Ascending aorta (tissue), 2 donors: ENCODE measurements around the gene BLNK. TPM values are rescaled to one million over a fixed set of nuclear protein-coding genes. Genes with fewer than 3 reads are reported as not detected.
A peak's percentile ranks its signal among the peaks of the same experiment; 100 is the strongest.

Source experiments
- DNase-seq, 2 donors: peaks; one replicate each; pipeline ENCODE4 v3.0.0-alpha.2; 2019; ENCODE audit warnings: low spot score in 2 of 2
- H3K27ac ChIP-seq, 2 donors: fragments of 200-600 bp; sonication (generic); one replicate each; pipeline ENCODE4 v1.5.1; 2016 to 2017; ENCODE audit warnings: mild to moderate bottlenecking in 1 of 2
- H3K27me3 ChIP-seq: fragments of 200-600 bp; sonication (generic); one replicate; pipeline ENCODE4 v1.5.1; 2017
- H3K36me3 ChIP-seq, 2 donors: fragments of 200-600 bp; sonication (generic); one replicate each; pipeline ENCODE4 v1.5.1; 2016
- H3K4me1 ChIP-seq, 2 donors: fragments of 200-600 bp; sonication (generic); one replicate each; pipeline ENCODE4 v1.5.1; 2016 to 2017; ENCODE audit warnings: mild to moderate bottlenecking in 1 of 2
- H3K4me3 ChIP-seq, 2 donors: fragments of 200-600 bp; sonication (generic); one replicate each; pipeline ENCODE4 v1.5.1; 2016 to 2017; ENCODE audit warnings: mild to moderate bottlenecking in 1 of 2
- H3K9me3 ChIP-seq, 2 donors: fragments of 200-600 bp; sonication (generic); one replicate each; pipeline ENCODE4 v1.5.1; 2016
- CTCF ChIP-seq, 3 experiments: fragments of 200-600 bp in 2 of 3; fragments of 450-650 bp in 1 of 3; sonication (generic) in 2 of 3; IDR thresholded peaks; one replicate each; pipeline ENCODE4 v1.5.1; 2016 to 2019; ENCODE audit warnings: antibody characterized with exemption in 3 of 3, mild to moderate bottlenecking in 1 of 3, moderate library complexity in 1 of 3
- intact Hi-C: fragments of 100-400 bp; cut with DNase I; formaldehyde crosslinking; loops from one replicate; pipeline ENCODE4 v1.15.1; 2023
- total RNA-seq: library from RNA; depleted of rRNA; stranded (reverse); fragments of >200 nt; gene quantifications from one replicate; pipeline ENCODE4 v1.1.0, GENCODE V29; 2016

The BLNK gene
- total RNA-seq, 1 donor from 2014 or later, result not detected

GRCh38 chr10:96188916-96189315 lies 82.5 kb downstream of the BLNK start:
- TF ChIP-seq CTCF (IDR thresholded peaks at IDR 0.05), result no peak
- H3K27me3 ChIP-seq, result no peaks in the 10 kb centered on the region
- peaks cover 0 to 9% of the 10 kb centered on the region in 2 donors for H3K4me1 ChIP-seq
- no peak overlapping the region for H3K4me3 ChIP-seq
- DNase-seq, result no peak
- peak overlapping the region; percentile 67 to 74 for H3K27ac ChIP-seq
- H3K9me3 ChIP-seq, result peaks cover 0 to under 1% of the 10 kb centered on the region in 2 donors
- intact Hi-C loops, result no loop called here
- H3K36me3 ChIP-seq, result no peaks in the 10 kb centered on the region

- no peaks in the 10 kb centered on the region for H3K27me3 ChIP-seq
- peak overlapping the region; percentile 67 to 74 for H3K27ac ChIP-seq
- peaks cover 0 to 5% of the 10 kb centered on the region in 2 donors for H3K9me3 ChIP-seq
- H3K4me3 ChIP-seq, result no peak overlapping the region
- no peaks in the 10 kb centered on the region for H3K36me3 ChIP-seq
- intact Hi-C loops, result no loop called here
- H3K4me1 ChIP-seq, result peaks cover 0 to 9% of the 10 kb centered on the region in 2 donors
- no peak for DNase-seq
- TF ChIP-seq CTCF (IDR thresholded peaks at IDR 0.05), result no peak
Measured at GRCh38 chr10:96188421-96188820, 82.9 kb downstream of the BLNK start.

GRCh38 chr10:96176985-96177384 lies 94.4 kb downstream of the BLNK start:
- Histone ChIP-seq H3K4me3 (no peak overlapping the region), H3K36me3 (no peaks in the 10 kb centered on the region), H3K27me3 (no peaks in the 10 kb centered on the region), H3K9me3 (peaks cover 9 to 21% of the 10 kb centered on the region in 2 donors), H3K4me1 (no peaks in the 10 kb centered on the region), H3K27ac (no peak overlapping the region)
- no peak for TF ChIP-seq CTCF (IDR thresholded peaks at IDR 0.05)
- intact Hi-C loops, result no loop called here
- DNase-seq, result no peak

GRCh38 chr10:96172666-96173065 lies 98.7 kb downstream of the BLNK start:
- intact Hi-C loops, result no loop called here
- Histone ChIP-seq H3K4me1 (no peaks in the 10 kb centered on the region), H3K4me3 (no peak overlapping the region), H3K27me3 (no peaks in the 10 kb centered on the region), H3K9me3 (peaks cover 14 to 44% of the 10 kb centered on the region in 2 donors), H3K36me3 (no peaks in the 10 kb centered on the region), H3K27ac (no peak overlapping the region)
- TF ChIP-seq CTCF (IDR thresholded peaks at IDR 0.05), result no peak
- no peak for DNase-seq

- no peak overlapping the region for H3K27ac ChIP-seq
- intact Hi-C loops, result no loop called here
- H3K36me3 ChIP-seq, result no peaks in the 10 kb centered on the region
- TF ChIP-seq CTCF (IDR thresholded peaks at IDR 0.05), result no peak
- peaks cover 11 to 40% of the 10 kb centered on the region in 2 donors for H3K9me3 ChIP-seq
- H3K4me1 ChIP-seq, result no peaks in the 10 kb centered on the region
- no peak overlapping the region for H3K4me3 ChIP-seq
- H3K27me3 ChIP-seq, result no peaks in the 10 kb centered on the region
- no peak for DNase-seq
Measured at GRCh38 chr10:96170230-96170629, 101.1 kb downstream of the BLNK start.

- no peak overlapping the region for H3K27ac ChIP-seq
- DNase-seq, result no peak
- H3K9me3 ChIP-seq, result peaks cover 11 to 36% of the 10 kb centered on the region in 2 donors
- no peaks in the 10 kb centered on the region for H3K36me3 ChIP-seq
- TF ChIP-seq CTCF (IDR thresholded peaks at IDR 0.05), result no peak
- intact Hi-C loops, result no loop called here
- H3K4me1 ChIP-seq, result no peaks in the 10 kb centered on the region
- no peaks in the 10 kb centered on the region for H3K27me3 ChIP-seq
- no peak overlapping the region for H3K4me3 ChIP-seq
Measured at GRCh38 chr10:96168546-96168945, 102.8 kb downstream of the BLNK start.
